Right atrium auricular region (tissue), 2 donors: ENCODE data around the gene FBXW4. TPM values are rescaled to one million over a fixed set of nuclear protein-coding genes. Genes with fewer than 3 reads are reported as not detected.

Source experiments
- DNase-seq: peaks from one replicate; pipeline ENCODE4 v3.0.0-alpha.2; 2019; ENCODE audit warnings: low spot score
- H3K27ac ChIP-seq, 2 donors: fragments of 200-600 bp; sonication (generic); 1 replicate in 1 of 2; 2 replicates in 1 of 2; pipeline ENCODE4 v1.5.1; 2016 to 2019
- H3K27me3 ChIP-seq, 2 donors: fragments of 200-600 bp; sonication (generic); one replicate each; pipeline versions ENCODE4 v1.5.1 to v1.6.0; 2017 to 2019
- H3K36me3 ChIP-seq: fragments of 200-600 bp; sonication (generic); one replicate; pipeline ENCODE4 v1.5.1; 2016
- H3K4me1 ChIP-seq, 2 donors: fragments of 200-600 bp; sonication (generic); one replicate each; pipeline versions ENCODE4 v1.5.1 to v1.6.0; 2017 to 2019
- H3K4me3 ChIP-seq, 2 donors: fragments of 200-600 bp; sonication (generic); 1 replicate in 1 of 2; 2 replicates in 1 of 2; pipeline ENCODE4 v1.5.1; 2017 to 2019; ENCODE audit warnings: mild to moderate bottlenecking in 1 of 2, moderate library complexity in 1 of 2
- H3K9me3 ChIP-seq, 2 donors: fragments of 200-600 bp; sonication (generic); one replicate each; pipeline ENCODE4 v1.5.1; 2019
- CTCF ChIP-seq, 2 donors: fragments of 200-600 bp; sonication (generic); IDR thresholded peaks; one replicate each; pipeline ENCODE4 v1.5.1; 2019; ENCODE audit warnings: antibody characterized with exemption in 2 of 2
- total RNA-seq, 2 donors: library from RNA; depleted of rRNA; stranded (reverse); fragments of >200 nt; gene quantifications; one replicate each; pipeline ENCODE4 v1.1.0, GENCODE V29; 2016

The FBXW4 gene
- total RNA-seq, 2 donors from 2014 or later: 75.2 to 95.1 TPM

GRCh38 chr10:101726115-101726387, 31.1 kb upstream of the FBXW4 start:
- no peak overlapping the region for H3K4me3 ChIP-seq

GRCh38 chr10:101725296-101726114, 30.5 kb upstream of the FBXW4 start:
- no peaks in the 10 kb centered on the region for H3K36me3 ChIP-seq
- no peaks in the 10 kb centered on the region for H3K9me3 ChIP-seq
- no peak for DNase-seq
- no peak for TF ChIP-seq CTCF (IDR thresholded peaks at IDR 0.05)
- H3K27me3 ChIP-seq: no peaks in the 10 kb centered on the region
- H3K4me1 ChIP-seq: no peaks in the 10 kb centered on the region
- H3K4me3 ChIP-seq: no peak overlapping the region
- H3K27ac ChIP-seq: no peak overlapping the region

More at GRCh38 chr10:101726115-101726387, 31.1 kb upstream of the FBXW4 start:
- Histone ChIP-seq H3K9me3 (no peaks in the 10 kb centered on the region), H3K27ac (no peak overlapping the region), H3K4me1 (no peaks in the 10 kb centered on the region), H3K36me3 (no peaks in the 10 kb centered on the region), H3K27me3 (no peaks in the 10 kb centered on the region)
- no peak for TF ChIP-seq CTCF (IDR thresholded peaks at IDR 0.05)
- DNase-seq: no peak

GRCh38 chr10:101724446-101724845, 29.5 kb upstream of the FBXW4 start:
- H3K36me3 ChIP-seq: no peaks in the 10 kb centered on the region
- no peak for TF ChIP-seq CTCF (IDR thresholded peaks at IDR 0.05)
- no peaks in the 10 kb centered on the region for H3K9me3 ChIP-seq
- no peak for DNase-seq
- H3K4me3 ChIP-seq: no peak overlapping the region
- no peak overlapping the region for H3K27ac ChIP-seq
- H3K27me3 ChIP-seq: no peaks in the 10 kb centered on the region
- H3K4me1 ChIP-seq: no peaks in the 10 kb centered on the region

GRCh38 chr10:101723176-101723575, 28.2 kb upstream of the FBXW4 start:
- no peaks in the 10 kb centered on the region for H3K27me3 ChIP-seq
- no peak for TF ChIP-seq CTCF (IDR thresholded peaks at IDR 0.05)
- no peak for DNase-seq
- H3K9me3 ChIP-seq: no peaks in the 10 kb centered on the region
- no peak overlapping the region for H3K27ac ChIP-seq
- H3K36me3 ChIP-seq: no peaks in the 10 kb centered on the region
- H3K4me1 ChIP-seq: no peaks in the 10 kb centered on the region
- H3K4me3 ChIP-seq: no peak overlapping the region

GRCh38 chr10:101721806-101722205, 26.8 kb upstream of the FBXW4 start:
- Histone ChIP-seq H3K36me3 (no peaks in the 10 kb centered on the region), H3K4me3 (no peak overlapping the region), H3K9me3 (no peaks in the 10 kb centered on the region), H3K27ac (no peak overlapping the region), H3K4me1 (no peaks in the 10 kb centered on the region), H3K27me3 (no peaks in the 10 kb centered on the region)
- no peak for TF ChIP-seq CTCF (IDR thresholded peaks at IDR 0.05)
- DNase-seq: no peak
